ENCODE results near the gene LGALS16.

DNA sequence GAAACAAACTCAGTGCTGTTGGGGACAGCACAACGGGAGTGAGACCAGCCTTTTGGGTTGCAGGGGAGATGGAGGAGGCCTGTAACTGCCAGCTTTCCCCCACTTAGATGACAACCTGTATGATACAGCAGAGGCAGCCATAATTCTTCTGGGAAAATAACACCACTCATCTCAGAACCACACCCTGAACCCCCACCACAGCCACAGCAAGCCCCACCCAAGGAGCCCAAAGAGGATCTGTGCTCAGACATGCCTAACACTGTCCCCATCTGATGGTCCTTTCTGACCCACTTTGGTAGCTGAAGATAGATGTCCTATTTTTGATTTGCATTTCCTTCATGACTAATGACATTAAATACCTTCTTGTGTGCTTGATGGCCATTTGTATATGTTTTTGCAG is 38.0 kb upstream of the LGALS16 start:
- TF ChIP-seq EZH2 (IDR thresholded peaks at IDR 0.05; ENCODE audit: borderline replicate concordance, low read depth, low read length, severe bottlenecking) = no peak
- TF ChIP-seq, protein P1, sequence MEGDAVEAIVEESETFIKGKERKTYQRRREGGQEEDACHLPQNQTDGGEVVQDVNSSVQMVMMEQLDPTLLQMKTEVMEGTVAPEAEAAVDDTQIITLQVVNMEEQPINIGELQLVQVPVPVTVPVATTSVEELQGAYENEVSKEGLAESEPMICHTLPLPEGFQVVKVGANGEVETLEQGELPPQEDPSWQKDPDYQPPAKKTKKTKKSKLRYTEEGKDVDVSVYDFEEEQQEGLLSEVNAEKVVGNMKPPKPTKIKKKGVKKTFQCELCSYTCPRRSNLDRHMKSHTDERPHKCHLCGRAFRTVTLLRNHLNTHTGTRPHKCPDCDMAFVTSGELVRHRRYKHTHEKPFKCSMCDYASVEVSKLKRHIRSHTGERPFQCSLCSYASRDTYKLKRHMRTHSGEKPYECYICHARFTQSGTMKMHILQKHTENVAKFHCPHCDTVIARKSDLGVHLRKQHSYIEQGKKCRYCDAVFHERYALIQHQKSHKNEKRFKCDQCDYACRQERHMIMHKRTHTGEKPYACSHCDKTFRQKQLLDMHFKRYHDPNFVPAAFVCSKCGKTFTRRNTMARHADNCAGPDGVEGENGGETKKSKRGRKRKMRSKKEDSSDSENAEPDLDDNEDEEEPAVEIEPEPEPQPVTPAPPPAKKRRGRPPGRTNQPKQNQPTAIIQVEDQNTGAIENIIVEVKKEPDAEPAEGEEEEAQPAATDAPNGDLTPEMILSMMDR (IDR thresholded peaks at IDR 0.05; ENCODE audit: borderline replicate concordance, extremely low read depth, low read length, poor library complexity, severe bottlenecking) = no peak
